ENCODE measurements around the gene HID1. TPM values are rescaled to one million over a fixed set of nuclear protein-coding genes. Genes with fewer than 3 reads are reported as not detected.

The HID1 gene
- total RNA-seq, 1 donor from 2014 or later: 157 TPM

- Mint-ChIP-seq H3K4me1 (ENCODE audit: unreplicated experiment) (peaks cover 22% of the 10 kb centered on the region), H3K27me3 (ENCODE audit: unreplicated experiment) (peaks cover 7% of the 10 kb centered on the region), H3K4me3 (ENCODE audit: unreplicated experiment) (peak overlapping the region; percentile 95), H3K36me3 (ENCODE audit: low read depth, unreplicated experiment) (peaks cover 9% of the 10 kb centered on the region), H3K27ac (ENCODE audit: unreplicated experiment) (peak overlapping the region; percentile 97), H3K9me3 (ENCODE audit: unreplicated experiment) (no peaks in the 10 kb centered on the region)
- TF ChIP-seq, protein P1, sequence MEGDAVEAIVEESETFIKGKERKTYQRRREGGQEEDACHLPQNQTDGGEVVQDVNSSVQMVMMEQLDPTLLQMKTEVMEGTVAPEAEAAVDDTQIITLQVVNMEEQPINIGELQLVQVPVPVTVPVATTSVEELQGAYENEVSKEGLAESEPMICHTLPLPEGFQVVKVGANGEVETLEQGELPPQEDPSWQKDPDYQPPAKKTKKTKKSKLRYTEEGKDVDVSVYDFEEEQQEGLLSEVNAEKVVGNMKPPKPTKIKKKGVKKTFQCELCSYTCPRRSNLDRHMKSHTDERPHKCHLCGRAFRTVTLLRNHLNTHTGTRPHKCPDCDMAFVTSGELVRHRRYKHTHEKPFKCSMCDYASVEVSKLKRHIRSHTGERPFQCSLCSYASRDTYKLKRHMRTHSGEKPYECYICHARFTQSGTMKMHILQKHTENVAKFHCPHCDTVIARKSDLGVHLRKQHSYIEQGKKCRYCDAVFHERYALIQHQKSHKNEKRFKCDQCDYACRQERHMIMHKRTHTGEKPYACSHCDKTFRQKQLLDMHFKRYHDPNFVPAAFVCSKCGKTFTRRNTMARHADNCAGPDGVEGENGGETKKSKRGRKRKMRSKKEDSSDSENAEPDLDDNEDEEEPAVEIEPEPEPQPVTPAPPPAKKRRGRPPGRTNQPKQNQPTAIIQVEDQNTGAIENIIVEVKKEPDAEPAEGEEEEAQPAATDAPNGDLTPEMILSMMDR (IDR thresholded peaks at IDR 0.05; ENCODE audit: unreplicated experiment): no peak
- no peak for DNase-seq (ENCODE audit: low spot score)
Measured at GRCh38 chr17:75013092-75013559, 40.6 kb upstream of the HID1 start.

GRCh38 chr17:75012346-75013091 is 40.0 kb upstream of the HID1 start, which contains the start of gene MRPL58:
MRPL58 (plus strand) TSS chr17:75012670; CDS start chr17:75012687, 17 bp downstream.
- DNase-seq (ENCODE audit: low spot score): peak; percentile 85
- Mint-ChIP-seq H3K4me3 (ENCODE audit: unreplicated experiment) (peak within 1 kb of the TSS; percentile 95), H3K4me1 (ENCODE audit: unreplicated experiment) (peaks cover 22% of the 10 kb centered on the region), H3K27me3 (ENCODE audit: unreplicated experiment) (peaks cover 7% of the 10 kb centered on the region), H3K27ac (ENCODE audit: unreplicated experiment) (peak within 1 kb of the TSS; percentile 97), H3K36me3 (ENCODE audit: low read depth, unreplicated experiment) (peaks cover 6% of the 10 kb centered on the region), H3K9me3 (ENCODE audit: unreplicated experiment) (no peaks in the 10 kb centered on the region)
- TF ChIP-seq, protein P1 (IDR thresholded peaks at IDR 0.05; ENCODE audit: unreplicated experiment): peak; percentile 64

- Mint-ChIP-seq H3K4me1 (ENCODE audit: unreplicated experiment) (peaks cover 22% of the 10 kb centered on the region), H3K27ac (ENCODE audit: unreplicated experiment) (peak overlapping the region; percentile 97), H3K4me3 (ENCODE audit: unreplicated experiment) (peak overlapping the region; percentile 95), H3K27me3 (ENCODE audit: unreplicated experiment) (peaks cover 7% of the 10 kb centered on the region), H3K9me3 (ENCODE audit: unreplicated experiment) (no peaks in the 10 kb centered on the region), H3K36me3 (ENCODE audit: low read depth, unreplicated experiment) (peaks cover 6% of the 10 kb centered on the region)
- TF ChIP-seq, protein P1 (IDR thresholded peaks at IDR 0.05; ENCODE audit: unreplicated experiment): no peak
- no peak for DNase-seq (ENCODE audit: low spot score)
Measured at GRCh38 chr17:75012096-75012345, 39.5 kb upstream of the HID1 start.

GRCh38 chr17:75011401-75012095 is 39.0 kb upstream of the HID1 start:
- TF ChIP-seq, protein P1 (IDR thresholded peaks at IDR 0.05; ENCODE audit: unreplicated experiment): no peak
- H3K4me1 Mint-ChIP-seq (ENCODE audit: unreplicated experiment): peaks cover 22% of the 10 kb centered on the region
- peak overlapping the region; percentile 95 for H3K4me3 Mint-ChIP-seq (ENCODE audit: unreplicated experiment)
- peaks cover 6% of the 10 kb centered on the region for H3K36me3 Mint-ChIP-seq (ENCODE audit: low read depth, unreplicated experiment)
- DNase-seq (ENCODE audit: low spot score): no peak
- peak overlapping the region; percentile 97 for H3K27ac Mint-ChIP-seq (ENCODE audit: unreplicated experiment)
- peaks cover 7% of the 10 kb centered on the region for H3K27me3 Mint-ChIP-seq (ENCODE audit: unreplicated experiment)
- H3K9me3 Mint-ChIP-seq (ENCODE audit: unreplicated experiment): no peaks in the 10 kb centered on the region

Data from endothelial cell (in vitro differentiated cells).